Measurements from ENCODE around the gene PBX1. TPM values are rescaled to one million over a fixed set of nuclear protein-coding genes. Genes with fewer than 3 reads are reported as not detected.

Gene PBX1
- total RNA-seq, 1 donor from 2014 or later = 257 TPM

DNA sequence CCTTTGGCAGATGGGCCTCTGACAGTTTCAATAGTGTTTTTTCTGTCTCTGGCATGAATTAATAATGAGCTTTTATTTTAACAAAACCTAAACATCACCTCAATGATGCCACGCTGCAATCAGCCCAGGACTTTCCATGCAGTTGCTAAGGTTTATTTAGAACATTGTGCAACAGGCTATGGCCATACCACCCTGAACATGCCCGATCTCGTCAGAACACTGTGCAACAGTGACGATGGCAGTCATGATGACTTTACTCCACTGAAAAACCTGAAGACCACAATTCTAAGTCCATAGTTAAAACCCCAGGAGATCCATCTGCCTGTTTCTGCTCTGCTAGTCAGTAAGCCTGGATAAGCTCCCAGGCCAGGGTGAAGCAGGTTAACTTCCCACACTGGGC, 310.0 kb downstream of the PBX1 start:
- Mint-ChIP-seq H3K27me3 (no peaks in the 10 kb centered on the region), H3K4me3 (no peak overlapping the region), H3K36me3 (no peaks in the 10 kb centered on the region)

GRCh38 chr1:164875518-164875917, 316.5 kb downstream of the PBX1 start:
- Mint-ChIP-seq H3K4me3 (no peak overlapping the region), H3K4me1 (ENCODE audit: unreplicated experiment) (no peaks in the 10 kb centered on the region), H3K36me3 (no peaks in the 10 kb centered on the region), H3K27me3 (no peaks in the 10 kb centered on the region), H3K27ac (no peak overlapping the region), H3K9me3 (no peaks in the 10 kb centered on the region)
- no peak for DNase-seq (ENCODE audit: extremely low spot score, unreplicated experiment)
- TF ChIP-seq, protein P1, sequence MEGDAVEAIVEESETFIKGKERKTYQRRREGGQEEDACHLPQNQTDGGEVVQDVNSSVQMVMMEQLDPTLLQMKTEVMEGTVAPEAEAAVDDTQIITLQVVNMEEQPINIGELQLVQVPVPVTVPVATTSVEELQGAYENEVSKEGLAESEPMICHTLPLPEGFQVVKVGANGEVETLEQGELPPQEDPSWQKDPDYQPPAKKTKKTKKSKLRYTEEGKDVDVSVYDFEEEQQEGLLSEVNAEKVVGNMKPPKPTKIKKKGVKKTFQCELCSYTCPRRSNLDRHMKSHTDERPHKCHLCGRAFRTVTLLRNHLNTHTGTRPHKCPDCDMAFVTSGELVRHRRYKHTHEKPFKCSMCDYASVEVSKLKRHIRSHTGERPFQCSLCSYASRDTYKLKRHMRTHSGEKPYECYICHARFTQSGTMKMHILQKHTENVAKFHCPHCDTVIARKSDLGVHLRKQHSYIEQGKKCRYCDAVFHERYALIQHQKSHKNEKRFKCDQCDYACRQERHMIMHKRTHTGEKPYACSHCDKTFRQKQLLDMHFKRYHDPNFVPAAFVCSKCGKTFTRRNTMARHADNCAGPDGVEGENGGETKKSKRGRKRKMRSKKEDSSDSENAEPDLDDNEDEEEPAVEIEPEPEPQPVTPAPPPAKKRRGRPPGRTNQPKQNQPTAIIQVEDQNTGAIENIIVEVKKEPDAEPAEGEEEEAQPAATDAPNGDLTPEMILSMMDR (conservative IDR thresholded peaks at IDR 0.05) = no peak

More for the DNA sequence above, 310.0 kb downstream of the PBX1 start:
- Mint-ChIP-seq H3K9me3 (no peaks in the 10 kb centered on the region), H3K4me1 (ENCODE audit: unreplicated experiment) (no peaks in the 10 kb centered on the region), H3K27ac (no peak overlapping the region)
- no peak for DNase-seq (ENCODE audit: extremely low spot score, unreplicated experiment)
- TF ChIP-seq, protein P1 (conservative IDR thresholded peaks at IDR 0.05) = no peak

- H3K4me3 Mint-ChIP-seq = no peak overlapping the region
- H3K27me3 Mint-ChIP-seq = no peaks in the 10 kb centered on the region
- no peak for DNase-seq (ENCODE audit: extremely low spot score, unreplicated experiment)
- H3K9me3 Mint-ChIP-seq = no peaks in the 10 kb centered on the region
- H3K36me3 Mint-ChIP-seq = no peaks in the 10 kb centered on the region
- TF ChIP-seq, protein P1 (conservative IDR thresholded peaks at IDR 0.05) = no peak
- H3K27ac Mint-ChIP-seq = no peak overlapping the region
- H3K4me1 Mint-ChIP-seq (ENCODE audit: unreplicated experiment) = no peaks in the 10 kb centered on the region
Observed at GRCh38 chr1:164876398-164877116, 317.6 kb downstream of the PBX1 start.

GRCh38 chr1:164880199-164880598, 321.2 kb downstream of the PBX1 start:
- no peaks in the 10 kb centered on the region for H3K27me3 Mint-ChIP-seq
- no peaks in the 10 kb centered on the region for H3K36me3 Mint-ChIP-seq
- no peaks in the 10 kb centered on the region for H3K9me3 Mint-ChIP-seq
- no peaks in the 10 kb centered on the region for H3K4me1 Mint-ChIP-seq (ENCODE audit: unreplicated experiment)
- no peak for DNase-seq (ENCODE audit: extremely low spot score, unreplicated experiment)
- H3K27ac Mint-ChIP-seq = no peak overlapping the region
- H3K4me3 Mint-ChIP-seq = no peak overlapping the region
- TF ChIP-seq, protein P1 (conservative IDR thresholded peaks at IDR 0.05) = no peak

- no peak overlapping the region for H3K27ac Mint-ChIP-seq
- TF ChIP-seq, protein P1 (conservative IDR thresholded peaks at IDR 0.05) = no peak
- DNase-seq (ENCODE audit: extremely low spot score, unreplicated experiment) = no peak
- no peaks in the 10 kb centered on the region for H3K4me1 Mint-ChIP-seq (ENCODE audit: unreplicated experiment)
- H3K36me3 Mint-ChIP-seq = peaks cover 2% of the 10 kb centered on the region
- no peak overlapping the region for H3K4me3 Mint-ChIP-seq
- H3K27me3 Mint-ChIP-seq = no peaks in the 10 kb centered on the region
- H3K9me3 Mint-ChIP-seq = no peaks in the 10 kb centered on the region
Observed at GRCh38 chr1:164880644-164881043, 321.7 kb downstream of the PBX1 start.
